Cardiac muscle cell (in vitro differentiated cells and primary cell): ENCODE measurements around the gene PACS2. TPM values are rescaled to one million over a fixed set of nuclear protein-coding genes. Genes with fewer than 3 reads are reported as not detected.

Experiments
- DNase-seq, 2 donors: peaks; one replicate each; pipeline versions ENCODE4 v3.0.0 to v3.0.0-alpha.2; 2010 to 2017; ENCODE audit warnings: low read depth in 1 of 2, low spot score in 1 of 2
- H3K27ac ChIP-seq: fragments of 200-600 bp; sonication (generic); 2 replicates; pipeline ENCODE4 v1.5.1; 2016
- H3K27me3 ChIP-seq: fragments of 200-600 bp; sonication (generic); 2 replicates; pipeline ENCODE4 v1.6.0; 2016; ENCODE audit warnings: control low read depth
- H3K36me3 ChIP-seq: fragments of 200-600 bp; sonication (generic); 2 replicates; pipeline ENCODE4 v1.5.1; 2016; ENCODE audit warnings: control low read depth
- H3K4me1 ChIP-seq: fragments of 200-600 bp; sonication (generic); 2 replicates; pipeline ENCODE4 v1.8.1; 2017; ENCODE audit warnings: low read depth, mild to moderate bottlenecking, mixed run types
- H3K4me3 ChIP-seq: fragments of 200-600 bp; sonication (generic); 2 replicates; pipeline ENCODE4 v1.5.1; 2016; ENCODE audit warnings: mild to moderate bottlenecking
- H3K9me3 ChIP-seq: fragments of 200-600 bp; sonication (generic); 2 replicates; pipeline ENCODE4 v1.5.1; 2017; ENCODE audit warnings: low read depth, mild to moderate bottlenecking, control low read depth
- polyA plus RNA-seq: library from polyadenylated mRNA; unstranded; fragments of >200 nt; fragmentation: Nextera tagmentation; extraction: Ambion mirVana; gene quantifications from 2 replicates; pipeline ENCODE4 v1.2.1, GENCODE V29; 2016
- total RNA-seq: library from RNA; depleted of rRNA; stranded (reverse); fragments of >200 nt; gene quantifications from 2 replicates; pipeline ENCODE4 v1.2.3, GENCODE V29; 2016
- TF ChIP-seq, protein P1 (sequence below): IDR thresholded peaks from 2 replicates; pipeline ENCODE4 v1.5.1; 2012; ENCODE audit warnings: low read depth, mild to moderate bottlenecking, low read length

PACS2 gene
- total and polyA plus RNA-seq, 2 experiments from 2014 or later, result 66.1 to 144 TPM

DNA sequence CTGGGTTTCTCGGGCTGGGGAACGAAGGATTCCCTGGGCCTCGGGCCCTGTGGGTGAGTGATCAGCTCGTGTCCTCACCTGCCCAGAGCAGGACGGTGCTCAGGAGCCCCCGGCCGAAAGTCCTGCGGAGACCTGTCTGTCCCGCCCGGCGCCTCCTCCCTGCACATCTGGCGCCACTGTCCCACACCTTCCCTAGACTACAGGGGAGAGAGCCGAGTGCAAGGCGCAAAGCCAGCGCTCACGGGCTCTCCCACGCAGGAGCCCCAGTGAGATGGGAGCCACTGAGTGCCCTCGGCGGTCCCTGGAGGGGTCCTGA is 70.7 kb downstream of the PACS2 start:
- Histone ChIP-seq H3K27me3 (no peaks in the 10 kb centered on the region), H3K4me3 (no peak overlapping the region), H3K4me1 (no peaks in the 10 kb centered on the region), H3K27ac (no peak overlapping the region), H3K36me3 (peaks cover 11% of the 10 kb centered on the region), H3K9me3 (no peaks in the 10 kb centered on the region)
- no peak for DNase-seq
- TF ChIP-seq, protein P1, sequence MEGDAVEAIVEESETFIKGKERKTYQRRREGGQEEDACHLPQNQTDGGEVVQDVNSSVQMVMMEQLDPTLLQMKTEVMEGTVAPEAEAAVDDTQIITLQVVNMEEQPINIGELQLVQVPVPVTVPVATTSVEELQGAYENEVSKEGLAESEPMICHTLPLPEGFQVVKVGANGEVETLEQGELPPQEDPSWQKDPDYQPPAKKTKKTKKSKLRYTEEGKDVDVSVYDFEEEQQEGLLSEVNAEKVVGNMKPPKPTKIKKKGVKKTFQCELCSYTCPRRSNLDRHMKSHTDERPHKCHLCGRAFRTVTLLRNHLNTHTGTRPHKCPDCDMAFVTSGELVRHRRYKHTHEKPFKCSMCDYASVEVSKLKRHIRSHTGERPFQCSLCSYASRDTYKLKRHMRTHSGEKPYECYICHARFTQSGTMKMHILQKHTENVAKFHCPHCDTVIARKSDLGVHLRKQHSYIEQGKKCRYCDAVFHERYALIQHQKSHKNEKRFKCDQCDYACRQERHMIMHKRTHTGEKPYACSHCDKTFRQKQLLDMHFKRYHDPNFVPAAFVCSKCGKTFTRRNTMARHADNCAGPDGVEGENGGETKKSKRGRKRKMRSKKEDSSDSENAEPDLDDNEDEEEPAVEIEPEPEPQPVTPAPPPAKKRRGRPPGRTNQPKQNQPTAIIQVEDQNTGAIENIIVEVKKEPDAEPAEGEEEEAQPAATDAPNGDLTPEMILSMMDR, result no peak

DNA sequence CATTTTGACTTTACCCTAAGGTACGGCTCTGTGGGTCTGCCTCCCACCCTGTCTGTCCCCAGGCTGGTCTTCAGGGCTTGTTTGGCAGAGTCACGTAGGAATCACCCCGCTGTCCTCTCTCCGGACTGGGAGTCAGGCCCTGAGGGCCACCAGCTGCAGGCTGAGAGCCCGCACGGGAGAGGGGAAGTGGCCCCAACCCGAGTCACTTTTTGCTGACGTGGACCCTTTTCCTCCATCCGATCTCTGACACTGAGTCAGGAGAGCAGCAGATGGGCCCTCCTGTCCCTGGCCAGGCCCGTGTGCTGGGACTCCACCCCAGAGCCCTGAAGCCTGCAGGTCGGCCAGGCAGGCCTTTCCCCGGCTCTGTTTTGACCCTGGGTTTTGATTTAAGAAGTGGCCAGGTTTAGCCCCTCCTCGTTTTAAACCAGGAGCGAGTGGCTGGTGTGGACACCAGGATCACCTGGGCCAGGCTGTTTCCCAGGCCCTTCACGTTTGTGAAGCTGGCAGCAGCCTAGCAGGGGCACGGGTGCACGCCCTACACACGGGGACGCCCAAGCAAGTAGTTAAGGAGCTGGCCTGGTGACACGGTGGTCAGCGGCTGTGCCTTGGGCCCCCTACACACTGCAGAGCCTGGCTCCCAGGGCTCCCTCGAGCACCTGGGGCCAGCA is 71.3 kb downstream of the PACS2 start:
- H3K9me3 ChIP-seq, result no peaks in the 10 kb centered on the region
- H3K27me3 ChIP-seq, result no peaks in the 10 kb centered on the region
- H3K36me3 ChIP-seq, result peaks cover 11% of the 10 kb centered on the region
- H3K27ac ChIP-seq, result no peak overlapping the region
- H3K4me1 ChIP-seq, result no peaks in the 10 kb centered on the region
- no peak overlapping the region for H3K4me3 ChIP-seq
- TF ChIP-seq, protein P1, result no peak
- no peak for DNase-seq

DNA sequence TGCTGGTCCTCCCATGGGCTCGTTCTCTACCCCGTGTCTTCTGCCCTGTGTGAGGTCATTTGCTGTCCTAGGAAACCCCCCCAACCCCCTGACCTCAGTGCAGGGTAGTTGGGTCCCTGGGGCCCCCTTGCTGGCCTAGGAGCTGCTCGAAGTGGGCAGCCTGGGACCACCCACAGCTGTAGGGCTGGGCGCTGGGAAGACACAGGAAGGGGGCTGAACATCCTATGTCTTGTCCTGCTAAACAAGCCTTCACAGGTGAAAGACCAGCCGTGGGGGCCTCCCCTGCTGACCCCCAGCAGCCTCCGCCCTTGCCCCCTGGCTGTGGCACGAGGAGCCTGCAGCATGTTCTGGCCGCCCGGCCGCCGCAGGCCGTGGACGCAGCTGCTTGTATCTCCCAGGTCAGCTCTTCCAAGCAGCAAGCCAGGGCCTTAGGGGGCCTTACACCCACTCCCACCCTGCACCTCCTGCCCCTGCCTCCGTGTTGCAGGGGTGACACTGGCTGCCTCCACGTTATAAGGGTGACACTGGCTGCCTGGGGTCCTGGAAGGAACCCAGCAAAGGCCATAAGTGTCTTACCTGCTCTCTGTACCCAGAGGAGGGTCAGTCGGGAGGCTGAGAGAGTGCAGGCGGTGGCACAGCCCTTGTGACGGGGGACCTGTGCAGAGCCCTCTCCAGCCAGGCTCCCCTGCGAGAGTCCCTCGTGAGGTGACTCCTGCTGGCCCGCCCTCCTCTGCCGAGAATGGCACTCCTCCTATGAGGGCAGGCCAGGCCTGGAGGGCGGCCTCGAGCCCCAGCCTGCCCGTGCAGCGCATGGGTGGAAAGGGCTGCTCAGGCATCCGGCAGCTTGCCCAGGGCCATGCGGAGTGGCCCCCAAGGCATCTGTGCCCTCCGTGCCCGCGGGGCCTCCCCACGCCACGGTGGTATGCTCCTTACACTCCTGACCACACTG is 72.3 kb downstream of the PACS2 start:
- peaks cover 11% of the 10 kb centered on the region for H3K36me3 ChIP-seq
- no peaks in the 10 kb centered on the region for H3K9me3 ChIP-seq
- no peak overlapping the region for H3K27ac ChIP-seq
- H3K27me3 ChIP-seq, result no peaks in the 10 kb centered on the region
- no peaks in the 10 kb centered on the region for H3K4me1 ChIP-seq
- DNase-seq, result no peak
- TF ChIP-seq, protein P1, result no peak
- H3K4me3 ChIP-seq, result no peak overlapping the region

DNA sequence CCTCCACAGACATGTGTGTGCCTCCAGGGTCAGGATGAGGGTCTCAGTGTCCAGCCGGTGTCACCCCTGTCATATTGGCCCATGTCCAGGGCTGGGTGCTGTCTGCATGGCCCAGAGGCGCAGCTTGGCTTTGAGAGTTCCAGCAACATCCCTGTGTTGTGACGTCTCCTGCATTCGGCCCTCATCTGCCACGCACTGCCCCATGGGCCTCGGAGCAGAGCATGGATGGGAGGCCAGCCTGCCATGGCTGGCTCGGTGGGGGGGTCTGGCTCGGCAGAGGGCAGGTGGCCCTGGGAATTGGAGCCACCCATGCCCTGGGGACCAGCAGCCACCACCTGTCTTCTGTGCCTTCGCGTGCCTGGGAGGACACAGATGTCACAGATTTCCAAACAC is 73.0 kb downstream of the PACS2 start:
- no peaks in the 10 kb centered on the region for H3K27me3 ChIP-seq
- TF ChIP-seq, protein P1, result no peak
- no peak overlapping the region for H3K4me3 ChIP-seq
- H3K9me3 ChIP-seq, result no peaks in the 10 kb centered on the region
- no peak for DNase-seq
- H3K27ac ChIP-seq, result no peak overlapping the region
- H3K4me1 ChIP-seq, result no peaks in the 10 kb centered on the region
- H3K36me3 ChIP-seq, result peaks cover 8% of the 10 kb centered on the region

DNA sequence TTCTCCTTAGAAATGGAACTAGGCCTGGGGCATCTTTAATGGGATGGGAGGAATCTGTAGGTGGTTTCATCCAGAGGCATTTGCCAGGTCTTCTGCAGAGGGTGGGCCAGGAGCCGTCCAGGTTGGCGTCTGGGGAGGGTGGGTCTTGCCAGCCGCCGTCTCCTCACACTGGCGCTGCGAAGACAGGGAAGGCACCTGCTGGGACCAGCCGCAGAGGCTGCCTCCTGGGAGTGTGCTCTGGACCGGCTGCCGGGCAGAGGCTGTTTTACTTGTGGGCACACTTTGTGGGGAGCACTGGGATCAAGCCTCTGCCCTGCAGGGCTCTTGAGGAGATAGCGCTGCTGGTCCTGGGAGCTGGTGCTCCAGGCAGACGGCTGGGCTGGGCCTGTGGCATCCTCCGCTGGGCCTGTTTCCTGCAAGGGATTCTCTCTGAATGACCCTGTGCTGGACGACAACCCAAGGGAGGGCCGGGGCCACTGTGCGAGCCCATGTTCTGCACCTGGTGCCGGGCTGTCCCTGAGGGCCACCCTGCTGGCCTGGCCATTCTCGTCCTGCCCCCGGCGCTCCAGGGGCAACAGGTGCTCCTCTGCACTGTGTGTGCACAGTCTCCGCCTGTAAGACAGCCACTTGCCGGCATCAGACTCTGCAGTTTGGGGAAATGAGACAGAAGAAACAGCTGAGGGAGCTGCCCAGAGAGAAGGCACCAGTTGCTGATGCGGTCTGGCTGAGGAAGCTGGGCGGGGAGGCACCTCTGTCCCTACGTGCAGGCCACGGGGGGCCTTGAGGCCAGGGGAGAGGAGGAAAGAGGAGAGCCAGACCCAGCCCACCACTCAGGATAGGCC is 73.8 kb downstream of the PACS2 start:
- no peaks in the 10 kb centered on the region for H3K27me3 ChIP-seq
- no peaks in the 10 kb centered on the region for H3K4me1 ChIP-seq
- H3K4me3 ChIP-seq, result no peak overlapping the region
- H3K36me3 ChIP-seq, result peaks cover 6% of the 10 kb centered on the region
- TF ChIP-seq, protein P1, result no peak
- H3K27ac ChIP-seq, result no peak overlapping the region
- DNase-seq, result no peak
- H3K9me3 ChIP-seq, result no peaks in the 10 kb centered on the region
